A673 (cell line): Measurements from ENCODE around the gene INAFM2. TPM values are rescaled to one million over a fixed set of nuclear protein-coding genes. Genes with fewer than 3 reads are reported as not detected.

Experiments used
- BruUV-seq: library from RNA; stranded (reverse); fragments of 400-500 nt; replicated peaks from 2 replicates; lab custom pipeline; 2021; lab: Mats Ljungman, UMichigan
- CTCF ChIA-PET: fragments of 300-600 bp; sonication (Branson Sonifier 250); formaldehyde crosslinking; loops from one replicate; lab custom pipeline; 2022; ENCODE audit warnings: antibody characterized with exemption; lab: Charles Lee
- POLR2A ChIA-PET: fragments of 300-600 bp; sonication (Branson Sonifier 250); formaldehyde crosslinking; loops from one replicate; lab custom pipeline; 2022; ENCODE audit warnings: antibody characterized with exemption; ENCODE audit not compliant: low non-redundant PET; lab: Charles Lee
- DNase-seq: peaks from one replicate; pipeline ENCODE4 v3.0.0-alpha.2; 2015; ENCODE audit warnings: low spot score
- H3K27ac ChIP-seq: fragments of 200-600 bp; sonication (generic); 2 replicates; pipeline ENCODE4 v1.5.1; 2016; ENCODE audit warnings: mixed run types, low read depth, mild to moderate bottlenecking, mixed read lengths, antibody characterized with exemption, low read length; ENCODE audit not compliant: poor library complexity, severe bottlenecking
- H3K27me3 ChIP-seq: fragments of 200-600 bp; sonication (generic); replicated peaks from 2 replicates; pipeline ENCODE4 v1.6.1; 2017; ENCODE audit warnings: mixed run types, low read depth, mild to moderate bottlenecking, mixed read lengths, antibody characterized with exemption, low read length; ENCODE audit not compliant: insufficient read depth, poor library complexity
- H3K36me3 ChIP-seq: fragments of 200-600 bp; sonication (generic); 2 replicates; pipeline ENCODE4 v1.6.1; 2016; ENCODE audit warnings: mixed run types, mild to moderate bottlenecking, mixed read lengths, antibody characterized with exemption, low read length; ENCODE audit not compliant: insufficient read depth, poor library complexity, severe bottlenecking
- H3K4me1 ChIP-seq: fragments of 200-600 bp; sonication (generic); 2 replicates; pipeline ENCODE4 v1.6.1; 2017; ENCODE audit warnings: mixed run types, mild to moderate bottlenecking, mixed read lengths, antibody characterized with exemption, low read length; ENCODE audit not compliant: insufficient read depth, poor library complexity, severe bottlenecking
- H3K4me3 ChIP-seq: fragments of 200-600 bp; sonication (generic); 2 replicates; pipeline ENCODE4 v1.5.1; 2016; ENCODE audit warnings: low read depth, mixed run types, mild to moderate bottlenecking, mixed read lengths, low read length; ENCODE audit not compliant: poor library complexity, severe bottlenecking
- H3K9me3 ChIP-seq: fragments of 200-600 bp; sonication (generic); 2 replicates; pipeline ENCODE4 v1.6.1; 2016; ENCODE audit warnings: mixed run types, low read depth, mild to moderate bottlenecking, mixed read lengths, antibody characterized with exemption, low read length; ENCODE audit not compliant: poor library complexity, severe bottlenecking
- EZH2 ChIP-seq: fragments of 200-600 bp; sonication (generic); IDR thresholded peaks from 2 replicates; pipeline ENCODE4 v1.6.1; 2017; ENCODE audit warnings: borderline replicate concordance, low read depth, mild to moderate bottlenecking, mixed read lengths, antibody characterized with exemption, low read length; ENCODE audit not compliant: poor library complexity, severe bottlenecking
- intact Hi-C: fragments of 100-400 bp; cut with micrococcal nuclease; formaldehyde crosslinking; loops from one replicate; pipeline ENCODE4 v1.10.0; 2022; ENCODE audit not compliant: unreplicated experiment
- total RNA-seq: library from RNA; stranded (reverse); gene quantifications from 2 replicates; pipeline ENCODE4 v1.2.3, GENCODE V29; 2021
- TF ChIP-seq, protein P1 (sequence below): fragments of 300-800, 200-600 bp; sonication (generic); conservative IDR thresholded peaks from 2 replicates; pipeline ENCODE4 v1.5.1; 2017; ENCODE audit warnings: low read depth, mild to moderate bottlenecking, antibody characterized with exemption, low read length, moderate library complexity, mixed read lengths

INAFM2 gene
- total RNA-seq, 1 experiment from 2014 or later, result 14.5 TPM

DNA sequence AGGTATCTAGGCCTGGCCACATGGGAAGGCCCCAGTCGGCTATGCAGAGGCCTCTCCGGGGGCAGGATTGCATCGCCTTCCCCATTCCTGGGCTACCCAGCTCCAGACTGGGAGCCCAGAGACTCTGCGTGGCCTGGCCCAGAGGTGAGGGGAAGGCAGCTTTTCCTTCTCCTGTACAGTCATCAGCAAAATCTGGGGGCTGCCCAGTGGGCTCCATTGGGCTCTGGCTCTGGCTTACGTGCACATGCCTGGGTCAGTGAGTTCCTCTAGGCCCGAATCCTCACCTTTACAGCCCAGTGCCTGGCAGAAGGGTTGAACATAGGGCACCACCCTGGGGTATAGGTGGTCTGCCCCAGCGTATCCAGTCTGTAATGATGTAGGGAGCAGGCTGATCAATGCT is 36.7 kb upstream of the INAFM2 start:
- DNase-seq, result no peak
- Histone ChIP-seq H3K4me3 (no peak overlapping the region), H3K4me1 (peaks cover 43% of the 10 kb centered on the region), H3K27me3 (no peaks in the 10 kb centered on the region), H3K9me3 (no peaks in the 10 kb centered on the region), H3K36me3 (no peaks in the 10 kb centered on the region), H3K27ac (no peak overlapping the region)
- BruUV-seq, result no TSS peak
- intact Hi-C loops, result no loop called here
- no peak for TF ChIP-seq EZH2
- TF ChIP-seq, protein P1, sequence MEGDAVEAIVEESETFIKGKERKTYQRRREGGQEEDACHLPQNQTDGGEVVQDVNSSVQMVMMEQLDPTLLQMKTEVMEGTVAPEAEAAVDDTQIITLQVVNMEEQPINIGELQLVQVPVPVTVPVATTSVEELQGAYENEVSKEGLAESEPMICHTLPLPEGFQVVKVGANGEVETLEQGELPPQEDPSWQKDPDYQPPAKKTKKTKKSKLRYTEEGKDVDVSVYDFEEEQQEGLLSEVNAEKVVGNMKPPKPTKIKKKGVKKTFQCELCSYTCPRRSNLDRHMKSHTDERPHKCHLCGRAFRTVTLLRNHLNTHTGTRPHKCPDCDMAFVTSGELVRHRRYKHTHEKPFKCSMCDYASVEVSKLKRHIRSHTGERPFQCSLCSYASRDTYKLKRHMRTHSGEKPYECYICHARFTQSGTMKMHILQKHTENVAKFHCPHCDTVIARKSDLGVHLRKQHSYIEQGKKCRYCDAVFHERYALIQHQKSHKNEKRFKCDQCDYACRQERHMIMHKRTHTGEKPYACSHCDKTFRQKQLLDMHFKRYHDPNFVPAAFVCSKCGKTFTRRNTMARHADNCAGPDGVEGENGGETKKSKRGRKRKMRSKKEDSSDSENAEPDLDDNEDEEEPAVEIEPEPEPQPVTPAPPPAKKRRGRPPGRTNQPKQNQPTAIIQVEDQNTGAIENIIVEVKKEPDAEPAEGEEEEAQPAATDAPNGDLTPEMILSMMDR, result no peak
- CTCF ChIA-PET, result no interaction called here
- POLR2A ChIA-PET, result no interaction called here

DNA sequence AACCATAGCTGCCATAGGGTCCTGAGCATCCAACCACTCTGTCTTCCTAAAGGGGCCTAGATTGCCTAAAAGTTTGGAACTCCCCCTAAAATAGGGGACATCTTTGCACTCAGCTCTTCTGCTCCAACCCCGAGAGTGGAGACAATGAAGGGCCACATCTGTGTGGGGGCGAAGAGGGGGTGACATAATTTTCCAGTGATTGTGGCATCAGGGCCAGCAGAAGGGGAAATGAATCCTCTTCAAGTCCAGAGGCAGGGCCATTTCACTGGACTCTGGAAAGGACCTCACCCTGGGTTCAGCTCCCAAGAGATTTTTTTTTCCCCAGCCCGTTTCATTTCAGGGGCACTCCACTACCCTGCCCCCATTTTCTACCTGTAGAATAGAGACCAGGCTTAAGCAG is 36.0 kb upstream of the INAFM2 start:
- Histone ChIP-seq H3K27ac (no peak overlapping the region), H3K4me3 (no peak overlapping the region), H3K27me3 (no peaks in the 10 kb centered on the region), H3K9me3 (no peaks in the 10 kb centered on the region), H3K36me3 (no peaks in the 10 kb centered on the region), H3K4me1 (peaks cover 43% of the 10 kb centered on the region)
- CTCF ChIA-PET, result no interaction called here
- DNase-seq, result no peak
- BruUV-seq, result no TSS peak
- TF ChIP-seq, protein P1, result no peak
- no peak for TF ChIP-seq EZH2
- intact Hi-C loops, result no loop called here
- POLR2A ChIA-PET, result no interaction called here

DNA sequence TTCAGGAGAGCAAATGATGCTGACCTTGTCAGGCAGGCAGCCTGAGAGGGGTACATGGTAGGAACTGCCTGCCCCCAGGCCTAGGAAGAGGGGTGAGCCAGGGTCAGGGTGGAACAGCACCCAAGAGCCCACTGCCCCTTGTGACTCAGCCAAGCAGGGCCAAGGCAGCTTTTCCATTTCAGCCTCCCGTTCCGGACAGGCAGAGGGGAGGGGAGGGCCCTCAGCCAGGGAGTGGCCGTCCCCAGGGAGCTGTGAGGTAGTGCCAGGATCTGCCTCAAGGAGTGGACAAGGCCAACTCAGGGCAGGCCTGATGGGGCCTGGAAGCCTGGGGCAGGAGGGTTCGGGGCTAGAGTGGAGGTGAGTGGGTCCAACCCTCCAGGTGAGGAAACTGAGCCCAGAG is 35.5 kb upstream of the INAFM2 start:
- intact Hi-C loops, result no loop called here
- H3K27ac ChIP-seq, result no peak overlapping the region
- H3K27me3 ChIP-seq, result no peaks in the 10 kb centered on the region
- H3K4me1 ChIP-seq, result peaks cover 39% of the 10 kb centered on the region
- TF ChIP-seq, protein P1, result no peak
- no peak for TF ChIP-seq EZH2
- DNase-seq, result no peak
- H3K36me3 ChIP-seq, result no peaks in the 10 kb centered on the region
- POLR2A ChIA-PET, result no interaction called here
- CTCF ChIA-PET, result no interaction called here
- H3K9me3 ChIP-seq, result no peaks in the 10 kb centered on the region
- no TSS peak for BruUV-seq
- H3K4me3 ChIP-seq, result no peak overlapping the region
